Neural crest cell (in vitro differentiated cells): Measurements from ENCODE around the gene MPHOSPH10. TPM values are rescaled to one million over a fixed set of nuclear protein-coding genes. Genes with fewer than 3 reads are reported as not detected.
"Not testable (repeated sequence)": the region's sequence is repeated elsewhere in the genome, so short reads cannot be mapped to it uniquely, and the experiment has no call there.

ENCODE experiments used
- DNase-seq: peaks from one replicate; pipeline ENCODE4 v3.0.0; 2021; ENCODE audit warnings: low read depth, mixed read lengths, low spot score
- H3K27ac Mint-ChIP-seq: one replicate; pipeline ENCODE4 v1.8.0; 2021; ENCODE audit warnings: mild to moderate bottlenecking, mixed read lengths; ENCODE audit not compliant: unreplicated experiment
- H3K27me3 Mint-ChIP-seq: 2 replicates; pipeline ENCODE4 v1.8.0; 2021; ENCODE audit warnings: low read depth, mild to moderate bottlenecking, mixed read lengths
- H3K36me3 Mint-ChIP-seq: 2 replicates; pipeline ENCODE4 v1.8.0; 2021; ENCODE audit warnings: low read depth, mild to moderate bottlenecking, mixed read lengths
- H3K4me1 Mint-ChIP-seq: 2 replicates; pipeline ENCODE4 v1.8.0; 2021; ENCODE audit warnings: mixed read lengths
- H3K4me3 Mint-ChIP-seq: one replicate; pipeline ENCODE4 v1.8.0; 2021; ENCODE audit warnings: mild to moderate bottlenecking, mixed read lengths
- H3K9me3 Mint-ChIP-seq: 2 replicates; pipeline ENCODE4 v1.8.0; 2021; ENCODE audit warnings: mixed read lengths
- total RNA-seq: library from RNA; stranded (reverse); gene quantifications from 2 replicates; pipeline ENCODE4 v1.2.1, GENCODE V29; 2021
- TF ChIP-seq, protein P1 (sequence below): fragments of 200-600 bp; sonication (generic); conservative IDR thresholded peaks from 2 replicates; pipeline ENCODE4 v1.5.0; 2021; ENCODE audit warnings: antibody characterized with exemption, mild to moderate bottlenecking

Gene MPHOSPH10
- total RNA-seq, 1 donor from 2014 or later, result 41.7 TPM

DNA sequence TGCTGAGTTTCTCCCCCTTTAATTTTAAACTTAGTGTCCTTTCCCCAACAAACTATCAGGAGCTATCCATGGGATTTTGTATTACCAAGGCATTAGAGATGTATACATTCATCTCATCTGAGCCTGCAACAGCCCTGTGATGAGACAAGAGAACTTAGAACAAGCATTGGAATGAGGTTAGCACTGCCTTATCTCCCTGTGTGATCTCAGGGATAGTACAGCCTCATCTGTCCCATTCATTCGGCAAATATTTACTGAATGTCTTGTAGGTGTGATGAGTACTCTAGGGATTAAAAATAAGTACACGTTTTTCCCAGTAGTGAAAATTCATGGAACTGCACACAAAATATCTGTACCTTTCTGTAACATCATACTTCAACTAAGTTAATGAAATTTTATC lies 50.9 kb downstream of the MPHOSPH10 start:
- TF ChIP-seq, protein P1, sequence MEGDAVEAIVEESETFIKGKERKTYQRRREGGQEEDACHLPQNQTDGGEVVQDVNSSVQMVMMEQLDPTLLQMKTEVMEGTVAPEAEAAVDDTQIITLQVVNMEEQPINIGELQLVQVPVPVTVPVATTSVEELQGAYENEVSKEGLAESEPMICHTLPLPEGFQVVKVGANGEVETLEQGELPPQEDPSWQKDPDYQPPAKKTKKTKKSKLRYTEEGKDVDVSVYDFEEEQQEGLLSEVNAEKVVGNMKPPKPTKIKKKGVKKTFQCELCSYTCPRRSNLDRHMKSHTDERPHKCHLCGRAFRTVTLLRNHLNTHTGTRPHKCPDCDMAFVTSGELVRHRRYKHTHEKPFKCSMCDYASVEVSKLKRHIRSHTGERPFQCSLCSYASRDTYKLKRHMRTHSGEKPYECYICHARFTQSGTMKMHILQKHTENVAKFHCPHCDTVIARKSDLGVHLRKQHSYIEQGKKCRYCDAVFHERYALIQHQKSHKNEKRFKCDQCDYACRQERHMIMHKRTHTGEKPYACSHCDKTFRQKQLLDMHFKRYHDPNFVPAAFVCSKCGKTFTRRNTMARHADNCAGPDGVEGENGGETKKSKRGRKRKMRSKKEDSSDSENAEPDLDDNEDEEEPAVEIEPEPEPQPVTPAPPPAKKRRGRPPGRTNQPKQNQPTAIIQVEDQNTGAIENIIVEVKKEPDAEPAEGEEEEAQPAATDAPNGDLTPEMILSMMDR, result no peak
- H3K27ac Mint-ChIP-seq, result no peak overlapping the region
- H3K9me3 Mint-ChIP-seq, result no peaks in the 10 kb centered on the region
- no peak overlapping the region for H3K4me3 Mint-ChIP-seq
- DNase-seq, result no peak
- H3K27me3 Mint-ChIP-seq, result no peaks in the 10 kb centered on the region
- H3K4me1 Mint-ChIP-seq, result no peaks in the 10 kb centered on the region
- H3K36me3 Mint-ChIP-seq, result no peaks in the 10 kb centered on the region

DNA sequence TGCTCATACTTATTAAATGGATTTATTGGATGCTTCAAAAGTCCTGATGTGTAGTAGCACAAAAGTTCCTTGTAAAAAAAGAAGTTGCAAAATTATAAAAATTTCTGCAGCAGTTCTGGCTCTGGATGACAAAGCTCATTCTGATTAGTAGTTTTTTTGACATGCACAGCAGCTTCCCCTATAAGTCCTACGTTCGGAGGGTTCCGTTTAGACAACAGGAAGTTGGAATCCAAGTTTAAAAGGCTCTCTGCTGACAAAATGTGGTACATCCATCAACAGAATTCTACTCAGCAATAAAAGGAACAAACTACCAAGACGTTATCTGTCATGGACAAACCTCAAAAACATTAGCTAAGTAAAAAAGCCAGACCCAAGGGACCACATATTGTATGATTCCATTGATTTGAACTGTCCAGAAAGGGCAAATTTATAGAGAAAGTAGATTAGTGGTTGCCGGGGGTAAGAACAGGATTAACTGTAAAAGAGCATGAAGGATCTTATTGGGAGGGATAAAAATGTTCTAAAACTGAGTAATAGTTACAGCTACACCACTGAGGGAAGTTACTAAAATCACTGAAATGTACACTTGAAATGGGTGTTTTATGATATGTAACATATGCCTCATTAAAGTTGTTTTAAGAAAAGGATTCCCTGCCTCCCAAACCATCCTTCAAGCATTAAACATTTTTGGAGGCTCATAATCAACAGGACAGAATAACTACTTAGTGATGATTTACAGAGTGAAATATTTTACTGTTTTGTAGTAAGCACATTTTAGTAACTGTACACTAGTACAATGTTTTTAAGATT lies 53.1 kb downstream of the MPHOSPH10 start:
- not testable (repeated sequence) for H3K9me3 Mint-ChIP-seq, DNase-seq, H3K27me3 Mint-ChIP-seq, H3K27ac Mint-ChIP-seq, H3K4me1 Mint-ChIP-seq, H3K4me3 Mint-ChIP-seq, H3K36me3 Mint-ChIP-seq

DNA sequence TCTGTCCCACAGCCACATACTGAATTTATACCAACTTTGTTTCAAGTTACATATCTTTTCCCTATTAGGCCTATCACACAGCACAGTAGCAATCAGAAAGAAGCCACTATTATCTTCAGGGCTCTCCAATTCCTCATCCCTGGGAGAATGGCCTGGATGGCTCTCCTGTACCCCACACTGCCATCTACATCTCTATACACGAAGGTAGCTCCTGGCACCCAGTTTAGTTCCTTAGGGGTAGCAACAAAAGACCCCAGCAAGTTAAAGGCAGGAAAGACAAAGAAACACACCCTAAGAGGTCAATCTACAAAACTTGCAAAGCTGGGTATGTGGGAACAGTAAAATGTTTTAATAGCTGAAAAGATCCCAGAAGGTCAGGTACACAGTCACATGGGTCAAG lies 56.5 kb downstream of the MPHOSPH10 start:
- H3K27me3 Mint-ChIP-seq, result no peaks in the 10 kb centered on the region
- H3K9me3 Mint-ChIP-seq, result no peaks in the 10 kb centered on the region
- no peak overlapping the region for H3K27ac Mint-ChIP-seq
- no peak overlapping the region for H3K4me3 Mint-ChIP-seq
- TF ChIP-seq, protein P1, result no peak
- DNase-seq, result no peak
- H3K4me1 Mint-ChIP-seq, result no peaks in the 10 kb centered on the region
- no peaks in the 10 kb centered on the region for H3K36me3 Mint-ChIP-seq

DNA sequence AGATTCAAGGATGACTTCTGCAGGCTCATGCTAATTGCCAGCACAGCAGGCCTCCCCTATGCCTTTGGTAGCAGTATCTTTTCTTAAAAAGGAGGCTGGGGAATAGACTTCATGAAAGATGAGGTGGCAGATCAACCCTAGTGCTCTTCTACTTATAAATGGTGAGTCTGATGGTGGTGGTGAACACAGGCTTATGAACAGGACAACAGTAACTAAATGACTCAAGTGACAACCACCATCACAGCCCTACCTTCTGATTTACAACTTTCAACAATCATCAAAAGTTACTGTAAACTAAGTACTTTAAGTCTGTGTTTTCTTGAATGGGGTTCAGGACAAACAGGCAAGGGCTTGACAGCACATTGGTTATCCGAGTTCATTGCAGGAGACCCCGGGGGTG lies 57.2 kb downstream of the MPHOSPH10 start:
- Mint-ChIP-seq H3K36me3 (no peaks in the 10 kb centered on the region), H3K27me3 (no peaks in the 10 kb centered on the region), H3K4me3 (no peak overlapping the region), H3K9me3 (no peaks in the 10 kb centered on the region), H3K27ac (no peak overlapping the region), H3K4me1 (no peaks in the 10 kb centered on the region)
- DNase-seq, result no peak
- TF ChIP-seq, protein P1, result no peak

- DNase-seq, result no peak
- H3K36me3 Mint-ChIP-seq, result peaks cover 11% of the 10 kb centered on the region
- peaks cover 7% of the 10 kb centered on the region for H3K9me3 Mint-ChIP-seq
- H3K4me1 Mint-ChIP-seq, result no peaks in the 10 kb centered on the region
- no peak overlapping the region for H3K27ac Mint-ChIP-seq
- H3K4me3 Mint-ChIP-seq, result no peak overlapping the region
- peaks cover 1% of the 10 kb centered on the region for H3K27me3 Mint-ChIP-seq
- TF ChIP-seq, protein P1, result peak; percentile 47
These were observed 60.5 kb downstream of the MPHOSPH10 start for GRCh38 chr2:71190656-71191569.
